A673 (cell line): ENCODE measurements around the gene PON3. TPM values are rescaled to one million over a fixed set of nuclear protein-coding genes. Genes with fewer than 3 reads are reported as not detected.

ENCODE experiments used
- Bru-seq: library from RNA; stranded (reverse); fragments of 400-500 nt; gene quantifications from one replicate; lab custom pipeline; 2021; lab: Mats Ljungman, UMichigan
- BruChase-seq, 2 experiments: library from RNA; stranded (reverse); fragments of 400-500 nt; gene quantifications; one replicate each; lab custom pipeline; 2021; lab: Mats Ljungman, UMichigan
- BruUV-seq: library from RNA; stranded (reverse); fragments of 400-500 nt; replicated peaks from 2 replicates; lab custom pipeline; 2021; lab: Mats Ljungman, UMichigan
- CTCF ChIA-PET: fragments of 300-600 bp; sonication (Branson Sonifier 250); formaldehyde crosslinking; loops from one replicate; lab custom pipeline; 2022; ENCODE audit warnings: antibody characterized with exemption; lab: Charles Lee
- POLR2A ChIA-PET: fragments of 300-600 bp; sonication (Branson Sonifier 250); formaldehyde crosslinking; loops from one replicate; lab custom pipeline; 2022; ENCODE audit warnings: antibody characterized with exemption; ENCODE audit not compliant: low non-redundant PET; lab: Charles Lee
- DNase-seq: peaks from one replicate; pipeline ENCODE4 v3.0.0-alpha.2; 2015; ENCODE audit warnings: low spot score
- H3K27ac ChIP-seq: fragments of 200-600 bp; sonication (generic); 2 replicates; pipeline ENCODE4 v1.5.1; 2016; ENCODE audit warnings: mixed run types, low read depth, mild to moderate bottlenecking, mixed read lengths, antibody characterized with exemption, low read length; ENCODE audit not compliant: poor library complexity, severe bottlenecking
- H3K27me3 ChIP-seq: fragments of 200-600 bp; sonication (generic); replicated peaks from 2 replicates; pipeline ENCODE4 v1.6.1; 2017; ENCODE audit warnings: mixed run types, low read depth, mild to moderate bottlenecking, mixed read lengths, antibody characterized with exemption, low read length; ENCODE audit not compliant: insufficient read depth, poor library complexity
- H3K36me3 ChIP-seq: fragments of 200-600 bp; sonication (generic); 2 replicates; pipeline ENCODE4 v1.6.1; 2016; ENCODE audit warnings: mixed run types, mild to moderate bottlenecking, mixed read lengths, antibody characterized with exemption, low read length; ENCODE audit not compliant: insufficient read depth, poor library complexity, severe bottlenecking
- H3K4me1 ChIP-seq: fragments of 200-600 bp; sonication (generic); 2 replicates; pipeline ENCODE4 v1.6.1; 2017; ENCODE audit warnings: mixed run types, mild to moderate bottlenecking, mixed read lengths, antibody characterized with exemption, low read length; ENCODE audit not compliant: insufficient read depth, poor library complexity, severe bottlenecking
- H3K4me3 ChIP-seq: fragments of 200-600 bp; sonication (generic); 2 replicates; pipeline ENCODE4 v1.5.1; 2016; ENCODE audit warnings: low read depth, mixed run types, mild to moderate bottlenecking, mixed read lengths, low read length; ENCODE audit not compliant: poor library complexity, severe bottlenecking
- H3K9me3 ChIP-seq: fragments of 200-600 bp; sonication (generic); 2 replicates; pipeline ENCODE4 v1.6.1; 2016; ENCODE audit warnings: mixed run types, low read depth, mild to moderate bottlenecking, mixed read lengths, antibody characterized with exemption, low read length; ENCODE audit not compliant: poor library complexity, severe bottlenecking
- CTCF ChIP-seq: fragments of 300-800, 200-600 bp; sonication (generic); conservative IDR thresholded peaks from 2 replicates; pipeline ENCODE4 v1.5.1; 2017; ENCODE audit warnings: low read depth, mild to moderate bottlenecking, antibody characterized with exemption, low read length, moderate library complexity, mixed read lengths
- EZH2 ChIP-seq: fragments of 200-600 bp; sonication (generic); IDR thresholded peaks from 2 replicates; pipeline ENCODE4 v1.6.1; 2017; ENCODE audit warnings: borderline replicate concordance, low read depth, mild to moderate bottlenecking, mixed read lengths, antibody characterized with exemption, low read length; ENCODE audit not compliant: poor library complexity, severe bottlenecking
- intact Hi-C: fragments of 100-400 bp; cut with micrococcal nuclease; formaldehyde crosslinking; loops from one replicate; pipeline ENCODE4 v1.10.0; 2022; ENCODE audit not compliant: unreplicated experiment
- long read RNA-seq: library from polyadenylated mRNA; stranded (forward); transcript quantifications from one replicate; pipeline ENCODE4 v2.0.0, GENCODE V29; 2022
- total RNA-seq: library from RNA; stranded (reverse); gene quantifications from 2 replicates; pipeline ENCODE4 v1.2.3, GENCODE V29; 2021

Gene PON3
- not detected in 2 replicates for total RNA-seq
- Bru-seq, nascent RNA = percentile 17 among the genes with signal in this experiment
- percentile 22 among the genes with signal in this experiment for BruChase-seq, experiment 1, labeled RNA remaining after a 2-hour chase
- BruChase-seq, experiment 2, labeled RNA remaining after a 6-hour chase = percentile 22 among the genes with signal in this experiment
- long read RNA-seq = 0 reads

GRCh38 chr7:95396136-95397032, at the start of gene PON3:
TSS of gene PON3 (minus strand) at chr7:95396375. CDS start at chr7:95396350, 25 bp downstream.
- no TSS peak for BruUV-seq
- no peaks in the 10 kb centered on the region for H3K27me3 ChIP-seq
- no peaks in the 10 kb centered on the region for H3K9me3 ChIP-seq
- intact Hi-C loops = no loop called here
- no peak for TF ChIP-seq CTCF
- TF ChIP-seq EZH2 = no peak
- CTCF ChIA-PET = interaction anchor here (0.9 kb wide), 1 partner anchor 81 kb away, joined by 4 read pairs; no protein-coding TSS in a partner anchor
- H3K4me3 ChIP-seq = no peak within 1 kb of the TSS
- H3K36me3 ChIP-seq = no peaks in the 10 kb centered on the region
- no peak for DNase-seq
- no peaks in the 10 kb centered on the region for H3K4me1 ChIP-seq
- H3K27ac ChIP-seq = no peak within 1 kb of the TSS
- POLR2A ChIA-PET = no interaction called here

GRCh38 chr7:95444796-95445195, 48.6 kb upstream of the PON3 start:
- BruUV-seq = no TSS peak
- Histone ChIP-seq H3K4me1 (no peaks in the 10 kb centered on the region), H3K27ac (no peak overlapping the region), H3K9me3 (no peaks in the 10 kb centered on the region), H3K4me3 (no peak overlapping the region), H3K27me3 (no peaks in the 10 kb centered on the region), H3K36me3 (no peaks in the 10 kb centered on the region)
- intact Hi-C loops = no loop called here
- TF ChIP-seq CTCF (no peak), EZH2 (no peak)
- CTCF ChIA-PET = no interaction called here
- POLR2A ChIA-PET = no interaction called here
- no peak for DNase-seq

- POLR2A ChIA-PET = no interaction called here
- Histone ChIP-seq H3K4me3 (no peak overlapping the region), H3K36me3 (no peaks in the 10 kb centered on the region), H3K4me1 (no peaks in the 10 kb centered on the region), H3K27ac (no peak overlapping the region), H3K27me3 (no peaks in the 10 kb centered on the region), H3K9me3 (no peaks in the 10 kb centered on the region)
- intact Hi-C loops = no loop called here
- TF ChIP-seq CTCF (no peak), EZH2 (no peak)
- BruUV-seq = no TSS peak
- no peak for DNase-seq
- CTCF ChIA-PET = no interaction called here
Observed at GRCh38 chr7:95441042-95441823, 45.1 kb upstream of the PON3 start.
